ENCODE data around the gene ZNF302. TPM values are rescaled to one million over a fixed set of nuclear protein-coding genes. Genes with fewer than 3 reads are reported as not detected.

Gene ZNF302
- 10 to 100 TPM; 13.1 to 13.6 TPM for total RNA-seq

- no peaks in the 10 kb centered on the region for H3K27me3 Mint-ChIP-seq (ENCODE audit: low read depth)
- intact Hi-C loops (cut with micrococcal nuclease), result loop anchor here (1.0 to 5.0 kb wide), 4 partner anchors 56 to 505 kb away; partner anchors contain the start of genes GRAMD1A, LSM14A and ZNF599
- peak within 1 kb of the TSS; percentile 97 for H3K4me3 Mint-ChIP-seq
- CTCF ChIA-PET, result interaction anchor here (0.7 to 1.3 kb wide), 3 partner anchors 15 to 504 kb away, joined by 3 to 4 read pairs (median 4); no protein-coding TSS in a partner anchor
- H3K36me3 Mint-ChIP-seq (ENCODE audit: low read depth), result peaks cover 45% of the 10 kb centered on the region
- H3K4me1 Mint-ChIP-seq (ENCODE audit: low read depth), result peaks cover 26% of the 10 kb centered on the region
- peak within 1 kb of the TSS; percentile 99 for H3K27ac Mint-ChIP-seq
- DNase-seq, result peak; percentile 98
- peaks cover 24% of the 10 kb centered on the region for H3K9me3 Mint-ChIP-seq
Observed at GRCh38 chr19:34677386-34678084, at the start of gene ZNF302. TSS of gene ZNF302 (plus strand) at chr19:34677678. CDS start at chr19:34678805, 1,127 bp downstream.

DNA sequence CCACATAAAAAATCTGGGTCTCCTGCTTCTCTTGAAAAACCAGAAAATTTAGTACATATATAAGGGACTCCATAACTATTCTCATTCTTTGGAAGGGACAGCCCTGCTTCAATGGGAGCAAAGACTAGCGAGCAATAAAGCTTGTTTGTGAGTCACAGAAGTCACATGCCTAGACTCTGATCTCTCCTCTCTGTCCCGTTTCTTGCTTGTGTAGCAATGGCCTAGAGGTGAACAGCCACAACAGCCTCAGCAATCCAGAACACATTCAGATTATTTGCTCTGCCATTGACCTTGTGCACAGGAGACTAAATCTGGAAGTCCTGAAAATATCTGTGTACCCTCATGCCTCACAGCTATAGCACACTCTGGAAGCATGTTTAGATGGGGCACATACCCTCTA lies 43.7 kb upstream of the ZNF302 start:
- Mint-ChIP-seq H3K9me3 (peaks cover 20% of the 10 kb centered on the region), H3K4me1 (ENCODE audit: low read depth) (no peaks in the 10 kb centered on the region), H3K4me3 (no peak overlapping the region), H3K27ac (no peak overlapping the region), H3K36me3 (ENCODE audit: low read depth) (peaks cover 16% of the 10 kb centered on the region), H3K27me3 (ENCODE audit: low read depth) (no peaks in the 10 kb centered on the region)
- CTCF ChIA-PET, result no interaction called here
- intact Hi-C loops (cut with micrococcal nuclease), result no loop called here
- DNase-seq, result no peak

DNA sequence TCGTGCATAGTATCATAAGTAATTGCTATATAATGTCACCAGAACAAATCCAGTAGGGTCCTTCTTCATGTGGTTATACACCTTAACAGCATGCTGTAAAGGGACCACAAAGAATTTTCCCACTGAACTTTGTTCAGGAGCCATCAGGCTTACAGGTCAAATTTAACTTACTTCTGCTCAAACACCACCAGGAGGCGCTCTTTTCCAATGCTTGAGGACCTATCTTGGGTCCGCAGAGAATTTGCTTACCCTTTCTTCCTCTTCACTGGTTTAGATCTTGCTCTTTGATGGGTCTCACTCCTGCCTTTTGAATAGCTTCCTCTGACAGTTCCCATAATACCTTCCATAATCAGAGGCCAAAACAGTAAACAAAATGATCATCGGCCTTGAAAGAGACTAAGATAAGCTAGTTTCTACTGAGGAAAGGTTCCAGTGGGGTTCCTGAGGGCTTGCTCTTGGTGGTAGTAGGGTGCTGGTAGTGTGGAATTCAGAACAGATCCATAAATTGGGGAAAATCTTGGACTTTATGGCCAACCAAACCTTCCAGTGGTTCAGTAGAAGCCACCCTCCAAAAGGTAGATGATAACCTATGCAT lies 37.9 kb upstream of the ZNF302 start:
- Mint-ChIP-seq H3K9me3 (peaks cover 13% of the 10 kb centered on the region), H3K27me3 (ENCODE audit: low read depth) (no peaks in the 10 kb centered on the region), H3K4me3 (no peak overlapping the region), H3K36me3 (ENCODE audit: low read depth) (peaks cover 8% of the 10 kb centered on the region), H3K27ac (no peak overlapping the region), H3K4me1 (ENCODE audit: low read depth) (no peaks in the 10 kb centered on the region)
- CTCF ChIA-PET, result interaction anchor here (0.6 to 6.5 kb wide), 13 partner anchors 13 to 568 kb away, joined by 3 to 67 read pairs (median 3); partner anchors contain the start of gene ZNF302
- intact Hi-C loops (cut with micrococcal nuclease), result loop anchor here (1.0 to 5.0 kb wide), 4 partner anchors 24 to 451 kb away; no protein-coding TSS in a partner anchor
- DNase-seq, result peak; percentile 78

DNA sequence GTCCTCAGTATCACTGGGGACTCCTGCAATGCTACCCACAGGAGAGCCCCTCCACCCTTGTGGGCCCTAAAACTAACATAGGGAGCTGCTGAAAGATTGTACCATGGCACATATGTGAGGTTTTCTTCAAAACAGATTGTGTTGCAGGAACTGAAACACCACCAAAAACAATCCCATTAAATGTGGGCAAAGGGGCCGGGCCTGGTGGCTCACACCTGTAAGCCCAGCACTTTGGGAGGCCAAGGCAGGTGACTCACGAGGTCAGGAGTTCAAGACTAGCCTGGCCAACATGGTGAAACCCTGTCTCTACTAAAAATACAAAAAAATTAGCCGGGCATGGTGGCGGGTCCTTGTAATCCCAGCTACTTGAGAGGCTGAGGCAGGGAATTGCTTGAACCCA lies 35.2 kb upstream of the ZNF302 start:
- no peaks in the 10 kb centered on the region for H3K4me1 Mint-ChIP-seq (ENCODE audit: low read depth)
- CTCF ChIA-PET, result interaction anchor here (0.8 to 6.5 kb wide), 2 partner anchors 22 to 69 kb away, joined by 3 to 67 read pairs; no protein-coding TSS in a partner anchor
- DNase-seq, result no peak
- H3K4me3 Mint-ChIP-seq, result no peak overlapping the region
- no peak overlapping the region for H3K27ac Mint-ChIP-seq
- H3K36me3 Mint-ChIP-seq (ENCODE audit: low read depth), result no peaks in the 10 kb centered on the region
- H3K9me3 Mint-ChIP-seq, result no peaks in the 10 kb centered on the region
- intact Hi-C loops (cut with micrococcal nuclease), result no loop called here
- H3K27me3 Mint-ChIP-seq (ENCODE audit: low read depth), result no peaks in the 10 kb centered on the region

DNA sequence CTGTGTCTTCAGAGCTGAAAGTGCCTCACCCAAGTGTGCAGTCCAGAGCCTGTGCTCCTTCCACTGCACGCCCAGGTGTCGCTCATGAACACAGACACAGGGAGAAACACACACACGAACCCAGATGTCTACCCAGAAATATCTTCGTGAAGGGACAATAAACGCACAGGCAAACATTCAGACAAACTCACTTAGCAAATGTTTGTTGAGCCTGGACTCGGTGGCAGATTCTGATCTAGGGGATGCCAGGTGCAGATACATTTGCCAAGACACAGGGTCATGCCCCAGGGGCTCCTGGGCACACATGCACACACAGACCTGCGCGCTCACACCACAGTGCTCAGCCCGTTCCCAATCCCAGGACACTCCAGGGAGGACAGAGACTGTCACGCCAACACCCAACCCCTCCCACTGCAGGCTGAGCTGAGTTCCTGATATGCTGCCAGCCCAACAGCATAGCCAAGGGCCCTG lies 32.5 kb upstream of the ZNF302 start:
- CTCF ChIA-PET, result no interaction called here
- DNase-seq, result no peak
- Mint-ChIP-seq H3K27ac (no peak overlapping the region), H3K27me3 (ENCODE audit: low read depth) (no peaks in the 10 kb centered on the region), H3K4me1 (ENCODE audit: low read depth) (no peaks in the 10 kb centered on the region), H3K4me3 (no peak overlapping the region), H3K9me3 (no peaks in the 10 kb centered on the region), H3K36me3 (ENCODE audit: low read depth) (no peaks in the 10 kb centered on the region)
- intact Hi-C loops (cut with micrococcal nuclease), result no loop called here

GRCh38 chr19:34645551-34645950 lies 31.9 kb upstream of the ZNF302 start:
- no peaks in the 10 kb centered on the region for H3K36me3 Mint-ChIP-seq (ENCODE audit: low read depth)
- no peak for DNase-seq
- CTCF ChIA-PET, result no interaction called here
- no peaks in the 10 kb centered on the region for H3K9me3 Mint-ChIP-seq
- H3K4me3 Mint-ChIP-seq, result no peak overlapping the region
- no peaks in the 10 kb centered on the region for H3K4me1 Mint-ChIP-seq (ENCODE audit: low read depth)
- intact Hi-C loops (cut with micrococcal nuclease), result no loop called here
- no peak overlapping the region for H3K27ac Mint-ChIP-seq
- no peaks in the 10 kb centered on the region for H3K27me3 Mint-ChIP-seq (ENCODE audit: low read depth)

DNA sequence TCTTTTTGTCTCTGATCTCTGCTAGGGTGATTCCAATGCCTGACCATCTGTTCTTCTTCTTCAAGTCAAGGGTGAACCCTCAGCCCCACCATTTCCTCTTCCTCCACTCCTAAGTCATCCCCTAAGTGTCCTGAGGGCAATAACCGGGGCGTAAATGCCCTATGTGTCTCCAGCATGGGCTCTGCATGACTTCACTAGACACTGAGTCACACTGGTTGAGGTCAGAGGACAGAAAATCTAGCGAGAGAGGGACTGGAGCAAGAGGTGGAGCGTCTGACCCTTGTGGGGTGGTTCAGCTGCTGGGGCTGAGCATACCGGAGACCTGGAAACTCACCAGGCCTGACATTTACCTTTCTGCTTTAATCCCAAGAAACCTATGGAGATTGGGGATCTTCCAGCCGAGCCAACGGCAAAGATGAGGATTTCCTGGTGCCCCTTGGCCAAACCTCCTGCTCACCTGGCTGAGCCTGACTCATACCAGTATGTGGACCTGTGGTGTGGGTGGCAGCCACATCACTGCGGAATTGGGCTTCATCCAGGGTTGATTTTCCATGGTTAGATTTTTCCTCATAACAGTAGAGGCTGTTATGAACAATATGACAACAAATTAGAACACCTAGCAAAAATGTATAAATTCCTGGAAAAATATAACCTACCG lies 27.5 kb upstream of the ZNF302 start:
- Mint-ChIP-seq H3K4me3 (no peak overlapping the region), H3K4me1 (ENCODE audit: low read depth) (no peaks in the 10 kb centered on the region), H3K36me3 (ENCODE audit: low read depth) (peaks cover 1% of the 10 kb centered on the region), H3K9me3 (peaks cover 1% of the 10 kb centered on the region), H3K27me3 (ENCODE audit: low read depth) (no peaks in the 10 kb centered on the region), H3K27ac (no peak overlapping the region)
- intact Hi-C loops (cut with micrococcal nuclease), result no loop called here
- no peak for DNase-seq
- CTCF ChIA-PET, result no interaction called here

- no peak overlapping the region for H3K27ac Mint-ChIP-seq
- intact Hi-C loops (cut with micrococcal nuclease), result no loop called here
- CTCF ChIA-PET, result interaction anchor here (1.0 to 2.0 kb wide), 2 partner anchors 11 to 22 kb away, joined by 3 to 7 read pairs; no protein-coding TSS in a partner anchor
- no peak for DNase-seq
- H3K4me3 Mint-ChIP-seq, result no peak overlapping the region
- H3K27me3 Mint-ChIP-seq (ENCODE audit: low read depth), result no peaks in the 10 kb centered on the region
- no peaks in the 10 kb centered on the region for H3K4me1 Mint-ChIP-seq (ENCODE audit: low read depth)
- peaks cover 1% of the 10 kb centered on the region for H3K9me3 Mint-ChIP-seq
- peaks cover 1% of the 10 kb centered on the region for H3K36me3 Mint-ChIP-seq (ENCODE audit: low read depth)
Observed at GRCh38 chr19:34651747-34652146, 25.7 kb upstream of the ZNF302 start.

DNA sequence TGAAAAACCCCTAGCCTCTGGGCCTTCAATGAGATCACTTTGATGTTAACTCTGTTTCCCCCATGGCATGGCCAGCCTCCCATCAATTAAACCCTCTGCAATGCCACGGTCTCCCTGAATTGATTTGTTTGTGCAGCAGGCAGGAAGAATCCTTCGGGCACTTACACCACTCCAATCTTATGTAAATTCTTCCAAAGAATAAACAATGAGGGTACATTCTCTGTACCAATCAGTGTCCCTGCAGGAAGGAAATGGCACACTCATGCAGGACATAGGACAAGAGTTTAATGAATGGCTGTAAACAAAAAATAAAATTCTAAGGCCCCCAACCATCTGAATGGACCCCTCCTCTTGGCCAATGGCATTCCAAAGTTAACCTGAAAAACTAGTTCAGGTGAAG lies 22.7 kb upstream of the ZNF302 start:
- H3K27me3 Mint-ChIP-seq (ENCODE audit: low read depth), result peaks cover 3% of the 10 kb centered on the region
- H3K9me3 Mint-ChIP-seq, result peaks cover 7% of the 10 kb centered on the region
- no peaks in the 10 kb centered on the region for H3K4me1 Mint-ChIP-seq (ENCODE audit: low read depth)
- H3K4me3 Mint-ChIP-seq, result no peak overlapping the region
- H3K36me3 Mint-ChIP-seq (ENCODE audit: low read depth), result peaks cover 1% of the 10 kb centered on the region
- DNase-seq, result no peak
- intact Hi-C loops (cut with micrococcal nuclease), result no loop called here
- CTCF ChIA-PET, result no interaction called here
- H3K27ac Mint-ChIP-seq, result no peak overlapping the region

- intact Hi-C loops (cut with micrococcal nuclease), result no loop called here
- Mint-ChIP-seq H3K4me3 (no peak overlapping the region), H3K27ac (no peak overlapping the region), H3K4me1 (ENCODE audit: low read depth) (no peaks in the 10 kb centered on the region), H3K36me3 (ENCODE audit: low read depth) (peaks cover 1% of the 10 kb centered on the region), H3K9me3 (peaks cover 7% of the 10 kb centered on the region), H3K27me3 (ENCODE audit: low read depth) (peaks cover 3% of the 10 kb centered on the region)
- DNase-seq, result no peak
- CTCF ChIA-PET, result no interaction called here
Observed at GRCh38 chr19:34655651-34656050, 21.8 kb upstream of the ZNF302 start.

DNA sequence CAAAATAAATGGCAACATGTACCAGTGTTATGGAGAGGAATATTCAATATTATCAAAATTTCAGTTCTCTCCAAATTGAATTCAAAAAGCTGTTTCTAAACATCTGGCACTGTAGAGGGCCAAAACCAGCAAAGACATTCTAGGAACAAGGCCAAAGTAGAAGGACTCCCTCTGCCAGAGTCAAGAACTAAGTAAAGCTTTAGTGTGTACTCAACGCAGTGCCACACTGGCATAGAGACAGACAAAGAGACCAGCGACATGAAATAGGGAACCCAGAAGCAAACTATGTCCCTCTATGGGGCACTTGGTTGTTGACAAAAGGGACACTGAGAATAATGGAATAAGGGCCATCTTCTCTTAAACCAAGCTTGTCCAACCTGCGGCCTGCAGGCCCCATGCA lies 16.1 kb upstream of the ZNF302 start:
- Mint-ChIP-seq H3K27ac (no peak overlapping the region), H3K9me3 (peaks cover 8% of the 10 kb centered on the region), H3K4me3 (no peak overlapping the region), H3K4me1 (ENCODE audit: low read depth) (peaks cover 14% of the 10 kb centered on the region), H3K36me3 (ENCODE audit: low read depth) (no peaks in the 10 kb centered on the region), H3K27me3 (ENCODE audit: low read depth) (peaks cover 3% of the 10 kb centered on the region)
- CTCF ChIA-PET, result interaction anchor here (0.6 to 3.9 kb wide), 3 partner anchors 22 to 523 kb away, joined by 5 to 17 read pairs (median 8); no protein-coding TSS in a partner anchor
- intact Hi-C loops (cut with micrococcal nuclease), result no loop called here
- DNase-seq, result no peak

- CTCF ChIA-PET, result interaction anchor here (0.8 to 3.9 kb wide), 4 partner anchors 9 to 23 kb away, joined by 3 to 17 read pairs (median 4); partner anchors contain the start of gene ZNF302
- intact Hi-C loops (cut with micrococcal nuclease), result loop anchor here (1.0 to 2.0 kb wide), 2 partner anchors 24 to 106 kb away; no protein-coding TSS in a partner anchor
- Mint-ChIP-seq H3K27ac (no peak overlapping the region), H3K27me3 (ENCODE audit: low read depth) (peaks cover under 1% of the 10 kb centered on the region), H3K4me1 (ENCODE audit: low read depth) (peaks cover 22% of the 10 kb centered on the region), H3K4me3 (no peak overlapping the region), H3K36me3 (ENCODE audit: low read depth) (no peaks in the 10 kb centered on the region), H3K9me3 (peaks cover 6% of the 10 kb centered on the region)
- peak; percentile 62 for DNase-seq
Observed at GRCh38 chr19:34662919-34663318, 14.6 kb upstream of the ZNF302 start.

All from activated naive CD4-positive, alpha-beta T cell treated with anti-CD3 and anti-CD28 coated beads for 36 hours (primary cell).